ENCODE results near the gene PDX1. TPM values are rescaled to one million over a fixed set of nuclear protein-coding genes. Genes with fewer than 3 reads are reported as not detected.

Gene PDX1
- polyA plus RNA-seq, 1 donor from 2014 or later, result not detected

GRCh38 chr13:27971236-27971645 lies 51.4 kb downstream of the PDX1 start:
- H2AFZ ChIP-seq (ENCODE audit: low read depth, low read length), result no peak overlapping the region
- H3K4me3 ChIP-seq (ENCODE audit: low read length), result no peak overlapping the region
- H3K79me2 ChIP-seq (replicated peaks; ENCODE audit: insufficient read depth, low read length), result no peaks in the 10 kb centered on the region
- H3K36me3 ChIP-seq (ENCODE audit: insufficient read depth, low read length), result no peaks in the 10 kb centered on the region
- H3F3A ChIP-seq (ENCODE audit: insufficient read depth, low read length, poor library complexity, severe bottlenecking), result no peaks in the 10 kb centered on the region
- no peaks in the 10 kb centered on the region for H3K9me3 ChIP-seq (ENCODE audit: low read length)
- no peak overlapping the region for H3K9ac ChIP-seq (ENCODE audit: low read length)
- no peaks in the 10 kb centered on the region for H4K20me1 ChIP-seq (ENCODE audit: insufficient read depth)
- peaks cover 100% of the 10 kb centered on the region for H3K27me3 ChIP-seq (ENCODE audit: insufficient read depth, low read depth, low read length)
- no peak overlapping the region for H3K27ac ChIP-seq (ENCODE audit: low read length)
- H3K9me2 ChIP-seq (ENCODE audit: insufficient read depth, low read length), result no peaks in the 10 kb centered on the region
- H3K4me2 ChIP-seq (ENCODE audit: low read length), result no peak overlapping the region
- TF ChIP-seq REST (IDR thresholded peaks at IDR 0.05; ENCODE audit: borderline replicate concordance) (no peak), MXI1 (conservative IDR thresholded peaks at IDR 0.05; ENCODE audit: poor library complexity, severe bottlenecking) (no peak), EZH2 (IDR thresholded peaks at IDR 0.05; ENCODE audit: borderline replicate concordance, insufficient read depth, low read length, poor library complexity, severe bottlenecking) (peak; percentile 34)

GRCh38 chr13:27971776-27972477 lies 52.1 kb downstream of the PDX1 start:
- no peak overlapping the region for H3K27ac ChIP-seq (ENCODE audit: low read length)

GRCh38 chr13:27972478-27972820 lies 52.6 kb downstream of the PDX1 start:
- Histone ChIP-seq H4K20me1 (ENCODE audit: insufficient read depth) (no peaks in the 10 kb centered on the region), H3K4me2 (ENCODE audit: low read length) (no peak overlapping the region)

More at GRCh38 chr13:27971776-27972477, 52.1 kb downstream of the PDX1 start:
- Histone ChIP-seq H3K4me3 (ENCODE audit: low read length) (no peak overlapping the region), H3K9me2 (ENCODE audit: insufficient read depth, low read length) (no peaks in the 10 kb centered on the region), H3K9ac (ENCODE audit: low read length) (no peak overlapping the region), H3K79me2 (replicated peaks; ENCODE audit: insufficient read depth, low read length) (no peaks in the 10 kb centered on the region), H2AFZ (ENCODE audit: low read depth, low read length) (no peak overlapping the region), H3K27me3 (ENCODE audit: insufficient read depth, low read depth, low read length) (peaks cover 100% of the 10 kb centered on the region), H3K36me3 (ENCODE audit: insufficient read depth, low read length) (no peaks in the 10 kb centered on the region), H4K20me1 (ENCODE audit: insufficient read depth) (no peaks in the 10 kb centered on the region), H3K9me3 (ENCODE audit: low read length) (no peaks in the 10 kb centered on the region), H3K4me2 (ENCODE audit: low read length) (no peak overlapping the region), H3F3A (ENCODE audit: insufficient read depth, low read length, poor library complexity, severe bottlenecking) (no peaks in the 10 kb centered on the region)
- TF ChIP-seq EP300 (conservative IDR thresholded peaks at IDR 0.05; ENCODE audit: poor library complexity, severe bottlenecking) (no peak), MXI1 (conservative IDR thresholded peaks at IDR 0.05; ENCODE audit: poor library complexity, severe bottlenecking) (no peak), POLR2AphosphoS5 (IDR thresholded peaks at IDR 0.05) (no peak), EZH2 (IDR thresholded peaks at IDR 0.05; ENCODE audit: borderline replicate concordance, insufficient read depth, low read length, poor library complexity, severe bottlenecking) (no peak)

More at GRCh38 chr13:27972478-27972820, 52.6 kb downstream of the PDX1 start:
- no peaks in the 10 kb centered on the region for H3K9me2 ChIP-seq (ENCODE audit: insufficient read depth, low read length)
- H3K9me3 ChIP-seq (ENCODE audit: low read length), result no peaks in the 10 kb centered on the region
- H3K27me3 ChIP-seq (ENCODE audit: insufficient read depth, low read depth, low read length), result peaks cover 100% of the 10 kb centered on the region
- no peaks in the 10 kb centered on the region for H3K79me2 ChIP-seq (replicated peaks; ENCODE audit: insufficient read depth, low read length)
- no peak overlapping the region for H3K4me3 ChIP-seq (ENCODE audit: low read length)
- H2AFZ ChIP-seq (ENCODE audit: low read depth, low read length), result no peak overlapping the region
- H3K27ac ChIP-seq (ENCODE audit: low read length), result no peak overlapping the region
- TF ChIP-seq EP300 (conservative IDR thresholded peaks at IDR 0.05; ENCODE audit: poor library complexity, severe bottlenecking) (no peak), CTCF (IDR thresholded peaks at IDR 0.05; ENCODE audit: poor library complexity, severe bottlenecking) (no peak), RAD21 (conservative IDR thresholded peaks at IDR 0.05) (no peak), TAF1 (IDR thresholded peaks at IDR 0.05; ENCODE audit: low read depth) (no peak), SMC3 (conservative IDR thresholded peaks at IDR 0.05; ENCODE audit: poor library complexity) (no peak), MXI1 (conservative IDR thresholded peaks at IDR 0.05; ENCODE audit: poor library complexity, severe bottlenecking) (no peak), POLR2AphosphoS5 (IDR thresholded peaks at IDR 0.05) (no peak)
- H3K36me3 ChIP-seq (ENCODE audit: insufficient read depth, low read length), result no peaks in the 10 kb centered on the region
- H3F3A ChIP-seq (ENCODE audit: insufficient read depth, low read length, poor library complexity, severe bottlenecking), result no peaks in the 10 kb centered on the region
- H3K9ac ChIP-seq (ENCODE audit: low read length), result no peak overlapping the region
